SJSA1 (cell line): ENCODE measurements around the gene CABP4. TPM values are rescaled to one million over a fixed set of nuclear protein-coding genes. Genes with fewer than 3 reads are reported as not detected.
A peak's percentile ranks its signal among the peaks of the same experiment; 100 is the strongest.

Experiments
- DNase-seq, 2 experiments: peaks; one replicate each; pipeline ENCODE4 v3.0.0-alpha.2; 2015 to 2020; ENCODE audit warnings: low spot score in 2 of 2, low read depth in 1 of 2
- H3K27ac ChIP-seq: fragments of 250-450 bp; sonication (Bioruptor Pico); 2 replicates; pipeline ENCODE4 v1.5.1; 2020; ENCODE audit warnings: mild to moderate bottlenecking, moderate library complexity
- H3K27me3 ChIP-seq: fragments of 250-450 bp; sonication (Bioruptor Pico); replicated peaks from 2 replicates; pipeline ENCODE4 v1.5.1; 2020; ENCODE audit warnings: mild to moderate bottlenecking, moderate library complexity
- H3K36me3 ChIP-seq: fragments of 250-450 bp; sonication (Bioruptor Pico); 2 replicates; pipeline ENCODE4 v1.5.1; 2020; ENCODE audit warnings: mild to moderate bottlenecking
- H3K4me1 ChIP-seq: fragments of 250-450 bp; sonication (Bioruptor Pico); replicated peaks from 2 replicates; pipeline ENCODE4 v1.6.1; 2021; ENCODE audit warnings: mild to moderate bottlenecking
- H3K4me3 ChIP-seq: fragments of 250-450 bp; sonication (Bioruptor Pico); 2 replicates; pipeline ENCODE4 v1.5.1; 2020; ENCODE audit warnings: mild to moderate bottlenecking
- H3K9me3 ChIP-seq: fragments of 250-450 bp; sonication (Bioruptor Pico); replicated peaks from 2 replicates; pipeline ENCODE4 v1.5.1; 2020; ENCODE audit warnings: mild to moderate bottlenecking
- total RNA-seq: library from RNA; depleted of rRNA; stranded (reverse); fragments of >200 nt; shearing (Covaris generic); gene quantifications from 2 replicates; pipeline ENCODE4 v1.2.3, GENCODE V29; 2014

CABP4 gene
- total RNA-seq, 1 experiment from 2014 or later: not detected

DNA sequence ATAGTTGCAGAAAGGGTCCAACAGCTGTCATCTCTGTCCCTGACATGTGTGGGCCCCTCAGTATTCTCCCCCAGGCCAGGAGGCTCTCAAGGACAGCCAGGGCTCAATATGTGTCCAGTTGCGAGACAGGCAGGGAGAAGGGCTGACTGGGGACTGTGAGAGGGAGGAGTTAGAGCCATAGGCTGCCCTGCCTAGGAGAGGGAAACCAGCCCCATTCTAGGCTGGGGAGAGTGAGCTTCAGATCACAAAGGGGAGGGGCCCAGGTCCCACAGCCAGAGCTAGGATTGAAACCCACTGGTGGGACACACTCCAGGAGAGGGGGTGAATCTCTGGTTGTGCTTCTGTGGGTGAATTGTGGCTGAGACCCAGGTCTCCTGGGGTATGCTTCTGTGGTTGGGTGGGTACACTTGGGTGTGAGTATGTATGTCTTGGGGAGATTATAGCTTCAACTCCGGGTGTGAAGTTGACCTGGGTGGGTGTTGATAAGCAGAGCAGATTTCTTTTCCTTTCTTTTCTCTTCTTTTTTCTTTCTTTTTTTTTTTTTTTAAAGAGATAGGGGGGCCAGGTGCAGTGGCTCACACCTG, 41.8 kb upstream of the CABP4 start:
- DNase-seq: no peak
- H3K36me3 ChIP-seq: no peaks in the 10 kb centered on the region
- H3K4me1 ChIP-seq: 0 out of 2 replicates have a peak, but pooled peaks cover 8% of the 10 kb centered on the region
- peaks cover 77% of the 10 kb centered on the region for H3K27me3 ChIP-seq
- no peaks in the 10 kb centered on the region; the same call in 1 of the 2 replicates for H3K9me3 ChIP-seq
- H3K4me3 ChIP-seq: no peak overlapping the region
- no peak overlapping the region for H3K27ac ChIP-seq

DNA sequence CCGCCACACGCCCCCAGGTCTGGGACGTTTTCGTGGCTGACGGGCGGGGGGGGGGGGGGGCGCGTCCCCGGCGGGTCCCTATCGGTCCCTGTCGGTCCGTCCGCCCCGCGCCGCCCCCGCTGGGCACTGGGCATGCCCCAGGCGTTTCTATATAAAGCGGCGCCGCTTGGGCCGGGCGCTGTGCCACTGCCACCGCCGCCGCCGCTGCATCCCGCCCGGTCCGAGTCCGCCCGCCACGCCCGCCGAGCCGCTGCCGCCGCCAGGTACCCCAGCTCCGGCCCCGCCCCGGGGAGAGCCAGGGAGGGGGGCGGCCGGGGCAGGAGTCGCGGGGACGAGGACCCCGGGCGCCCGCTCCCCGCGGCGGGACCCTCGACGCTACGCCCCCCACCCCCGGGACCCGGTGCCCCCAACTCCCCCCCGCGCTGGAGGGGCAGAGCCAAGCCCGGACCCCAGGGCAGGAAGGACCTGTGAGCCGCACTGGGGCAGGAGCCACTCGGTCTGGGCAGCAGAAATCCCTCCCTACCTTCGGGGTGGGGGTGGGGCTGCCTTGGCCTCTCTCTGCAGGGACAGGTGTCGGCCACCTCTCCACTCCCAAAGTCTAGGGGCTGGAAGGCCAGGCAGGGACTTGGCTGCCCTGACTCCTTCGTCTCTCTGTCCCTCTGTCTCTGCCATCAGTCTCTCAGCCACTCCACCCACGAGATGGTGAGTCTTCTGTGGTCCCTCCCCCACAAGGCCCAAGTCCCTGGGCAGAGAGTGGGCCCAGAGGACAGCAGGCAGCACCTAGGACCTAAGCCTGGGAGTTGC, 39.5 kb upstream of the CABP4 start, which contains the start of gene CARNS1:
Gene CARNS1, plus strand, starts transcription at position 178 of the 804 bp plus-strand sequence. Its CDS starts 522 bp downstream, at position 700.
- H3K27me3 ChIP-seq: peaks cover 54% of the 10 kb centered on the region
- DNase-seq: no peak
- H3K9me3 ChIP-seq: peaks cover 3% of the 10 kb centered on the region
- peaks cover 19% of the 10 kb centered on the region for H3K4me1 ChIP-seq
- H3K36me3 ChIP-seq: 0 out of 2 replicates have a peak, but pooled peaks cover 3% of the 10 kb centered on the region
- H3K27ac ChIP-seq: no peak within 1 kb of the TSS
- no peak within 1 kb of the TSS for H3K4me3 ChIP-seq

DNA sequence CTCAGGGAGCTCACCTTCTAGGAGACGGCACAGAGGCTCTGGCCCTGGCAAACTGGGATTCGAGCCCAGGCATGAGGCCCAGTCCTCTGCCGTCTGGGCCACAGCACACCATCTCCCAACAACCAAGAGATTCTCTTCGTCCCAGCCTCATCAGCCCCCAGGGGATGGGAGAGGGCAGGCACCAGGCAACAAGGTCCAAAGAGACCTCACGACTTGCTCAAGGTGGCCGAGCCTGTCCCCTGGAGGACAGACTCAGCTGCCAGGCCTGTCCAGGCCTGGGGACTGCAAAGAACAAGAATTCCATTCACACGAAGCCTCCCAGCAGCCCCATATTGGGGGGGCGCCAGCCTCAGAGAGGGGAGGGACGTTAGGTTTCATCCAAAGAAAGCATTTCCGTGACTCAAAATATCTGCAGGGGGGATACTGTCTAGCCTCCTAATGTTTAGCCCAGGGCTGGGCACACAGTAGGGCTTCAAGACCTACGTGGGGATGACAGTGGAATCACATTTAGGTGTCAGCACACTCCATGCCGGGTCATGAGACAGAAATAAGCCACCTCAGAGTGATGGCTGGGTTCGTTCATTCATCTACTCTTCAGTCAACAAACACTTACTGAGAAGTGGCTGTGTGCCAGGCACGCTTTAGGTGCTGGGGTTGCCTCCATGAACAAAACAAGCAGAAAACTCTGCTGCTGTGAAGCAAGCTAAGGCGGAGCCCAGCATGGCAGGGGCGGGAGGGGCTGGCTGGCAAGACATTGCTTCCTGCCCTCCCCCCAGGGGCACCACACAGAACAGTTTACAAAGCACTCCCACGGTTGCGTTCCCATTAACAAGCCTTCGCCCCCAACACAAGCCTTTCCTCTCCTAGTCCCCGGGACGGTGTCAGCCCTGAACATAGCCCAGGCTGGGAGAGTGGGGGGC, 38.5 kb upstream of the CABP4 start:
- Histone ChIP-seq H3K27me3 (peaks cover 44% of the 10 kb centered on the region), H3K4me1 (peaks cover 26% of the 10 kb centered on the region), H3K27ac (no peak overlapping the region), H3K36me3 (0 out of 2 replicates have a peak, but pooled peaks cover 4% of the 10 kb centered on the region), H3K9me3 (peaks cover 5% of the 10 kb centered on the region), H3K4me3 (no peak overlapping the region)
- no peak for DNase-seq

DNA sequence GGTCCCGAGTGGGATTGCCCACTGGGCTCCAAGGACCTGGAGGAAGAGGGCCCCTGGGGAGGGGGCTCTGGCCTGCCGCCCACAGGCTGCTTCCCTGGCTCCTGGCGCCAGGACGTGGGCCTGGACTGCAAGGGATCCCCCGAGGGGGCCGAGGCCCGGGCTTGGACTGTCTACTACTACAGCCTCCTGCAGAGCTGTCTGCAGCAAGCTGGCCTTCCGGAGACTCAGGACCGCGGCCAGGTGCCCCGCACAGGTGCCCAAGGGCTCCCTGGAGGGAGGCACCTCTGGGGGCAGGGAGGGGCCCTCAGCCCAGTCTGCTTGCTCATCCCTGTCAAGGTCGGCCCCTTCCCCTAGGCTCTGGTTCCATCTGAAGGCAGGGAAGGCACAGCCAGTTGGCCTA, 37.7 kb upstream of the CABP4 start:
- no peak for DNase-seq
- 0 out of 2 replicates have a peak, but pooled peaks cover 4% of the 10 kb centered on the region for H3K36me3 ChIP-seq
- peaks cover 26% of the 10 kb centered on the region for H3K4me1 ChIP-seq
- H3K27me3 ChIP-seq: peaks cover 36% of the 10 kb centered on the region
- H3K27ac ChIP-seq: no peak overlapping the region
- peaks cover 5% of the 10 kb centered on the region for H3K9me3 ChIP-seq
- no peak overlapping the region for H3K4me3 ChIP-seq

DNA sequence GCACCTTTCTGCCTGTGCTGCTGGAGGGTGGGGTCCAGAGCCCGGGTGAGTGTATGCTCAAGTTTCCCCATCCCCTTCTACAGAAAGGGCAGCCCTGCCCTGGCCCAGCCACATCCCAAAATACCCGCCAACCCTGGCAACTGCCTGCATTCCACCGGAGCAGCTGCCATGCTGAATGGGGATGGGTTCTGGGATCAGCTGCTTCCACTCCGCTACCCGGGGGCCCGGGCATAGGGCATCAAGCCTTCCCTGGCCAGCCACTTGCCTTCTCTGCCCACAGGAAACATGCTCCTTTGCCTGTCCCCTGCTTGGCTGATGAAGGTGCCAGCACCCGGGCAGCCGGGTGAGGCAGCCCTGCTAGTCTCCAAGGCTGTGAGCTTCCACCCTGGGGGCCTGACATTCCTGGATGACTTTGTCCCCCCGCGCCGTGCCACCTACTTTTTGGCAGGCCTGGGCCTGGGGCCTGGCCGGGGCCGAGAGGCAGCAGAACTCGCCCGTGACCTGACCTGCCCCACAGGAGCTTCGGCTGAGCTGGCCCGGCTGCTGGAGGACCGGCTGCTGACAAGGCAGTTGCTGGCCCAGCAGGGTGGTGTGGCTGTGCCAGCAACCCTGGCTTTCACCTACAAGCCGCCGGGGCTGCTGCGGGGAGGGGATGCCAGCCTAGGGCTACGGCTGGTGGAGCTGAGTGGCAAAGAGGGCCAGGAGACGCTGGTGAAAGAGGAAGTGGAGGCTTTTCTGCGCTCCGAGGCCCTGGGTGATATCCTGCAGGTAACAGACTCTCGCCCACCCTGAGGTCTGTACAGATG, 36.5 kb upstream of the CABP4 start:
- no peak for DNase-seq
- H3K4me3 ChIP-seq: no peak overlapping the region
- peaks cover 26% of the 10 kb centered on the region for H3K4me1 ChIP-seq
- H3K27me3 ChIP-seq: peaks cover 25% of the 10 kb centered on the region
- H3K9me3 ChIP-seq: peaks cover 5% of the 10 kb centered on the region; the same call in 1 of the 2 replicates
- 0 out of 2 replicates have a peak, but pooled peaks cover 4% of the 10 kb centered on the region for H3K36me3 ChIP-seq
- no peak overlapping the region for H3K27ac ChIP-seq

DNA sequence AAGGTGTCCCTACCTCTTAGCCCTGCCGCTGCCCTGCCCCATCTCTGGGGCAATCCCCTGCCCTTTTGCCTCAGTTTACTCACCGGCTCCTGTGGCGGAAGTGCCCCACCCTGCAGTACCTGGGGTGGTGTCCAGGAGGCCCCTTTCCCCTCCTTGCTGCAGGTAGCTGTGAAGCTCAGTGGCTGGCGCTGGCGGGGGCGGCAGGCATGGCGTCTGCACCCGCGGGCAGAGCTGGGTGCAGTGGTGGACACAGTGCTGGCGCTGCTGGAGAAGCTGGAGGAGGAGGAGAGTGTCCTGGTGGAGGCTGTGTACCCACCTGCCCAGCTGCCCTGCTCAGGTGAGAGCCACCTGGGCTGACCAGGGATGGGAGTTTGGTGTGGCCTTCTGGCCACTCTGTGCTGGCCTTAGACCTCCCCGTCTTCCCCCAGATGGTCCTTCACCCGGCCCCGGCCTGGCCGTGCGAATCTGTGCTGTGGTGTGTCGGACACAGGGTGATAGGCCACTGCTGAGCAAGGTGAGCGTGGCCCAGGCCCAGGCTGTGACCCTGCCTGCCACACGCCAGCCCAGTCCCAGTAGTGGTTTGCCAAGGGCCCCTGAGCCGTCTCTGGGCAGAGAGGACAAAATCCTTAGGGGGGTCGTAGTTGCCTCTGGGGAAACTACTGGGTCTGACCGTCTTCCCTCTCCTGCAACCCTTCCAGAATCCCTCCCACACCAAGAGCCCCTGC, 35.7 kb upstream of the CABP4 start:
- Histone ChIP-seq H3K27me3 (peaks cover 18% of the 10 kb centered on the region), H3K4me3 (no peak overlapping the region), H3K27ac (no peak overlapping the region), H3K36me3 (0 out of 2 replicates have a peak, but pooled peaks cover 4% of the 10 kb centered on the region), H3K9me3 (peaks cover 5% of the 10 kb centered on the region; the same call in 1 of the 2 replicates), H3K4me1 (peaks cover 26% of the 10 kb centered on the region)
- DNase-seq: no peak

DNA sequence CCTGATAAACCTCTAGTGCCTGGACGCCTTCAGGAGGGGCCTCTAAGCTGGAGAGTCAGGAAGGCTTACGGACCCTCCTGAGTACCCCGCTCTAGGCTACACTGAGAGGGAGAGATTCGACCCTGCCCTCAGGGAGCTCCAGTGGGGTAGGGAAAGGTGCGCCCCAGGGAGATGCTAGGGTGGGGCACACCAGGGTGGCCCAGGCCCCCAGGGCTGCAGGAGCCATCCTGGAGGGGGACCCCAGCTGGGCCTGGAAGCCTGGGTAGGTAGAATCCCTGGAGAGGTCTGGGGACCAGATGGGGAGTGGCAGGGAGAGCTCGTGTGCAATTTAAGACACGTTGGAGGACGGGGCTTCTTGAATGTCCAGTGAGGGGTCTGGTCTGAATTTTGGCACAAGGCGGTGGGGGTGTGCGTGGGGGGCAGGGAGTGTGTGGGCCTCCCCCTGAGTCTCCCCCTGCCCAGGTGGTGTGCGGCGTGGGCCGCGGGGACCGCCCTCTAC, 35.0 kb upstream of the CABP4 start:
- H3K9me3 ChIP-seq: peaks cover 5% of the 10 kb centered on the region; the same call in 1 of the 2 replicates
- peak overlapping the region; percentile 60 for H3K4me3 ChIP-seq
- 0 out of 2 replicates have a peak, but pooled peaks cover 4% of the 10 kb centered on the region for H3K36me3 ChIP-seq
- H3K4me1 ChIP-seq: peaks cover 26% of the 10 kb centered on the region
- no peak overlapping the region for H3K27ac ChIP-seq
- DNase-seq: no peak
- H3K27me3 ChIP-seq: peaks cover 11% of the 10 kb centered on the region

DNA sequence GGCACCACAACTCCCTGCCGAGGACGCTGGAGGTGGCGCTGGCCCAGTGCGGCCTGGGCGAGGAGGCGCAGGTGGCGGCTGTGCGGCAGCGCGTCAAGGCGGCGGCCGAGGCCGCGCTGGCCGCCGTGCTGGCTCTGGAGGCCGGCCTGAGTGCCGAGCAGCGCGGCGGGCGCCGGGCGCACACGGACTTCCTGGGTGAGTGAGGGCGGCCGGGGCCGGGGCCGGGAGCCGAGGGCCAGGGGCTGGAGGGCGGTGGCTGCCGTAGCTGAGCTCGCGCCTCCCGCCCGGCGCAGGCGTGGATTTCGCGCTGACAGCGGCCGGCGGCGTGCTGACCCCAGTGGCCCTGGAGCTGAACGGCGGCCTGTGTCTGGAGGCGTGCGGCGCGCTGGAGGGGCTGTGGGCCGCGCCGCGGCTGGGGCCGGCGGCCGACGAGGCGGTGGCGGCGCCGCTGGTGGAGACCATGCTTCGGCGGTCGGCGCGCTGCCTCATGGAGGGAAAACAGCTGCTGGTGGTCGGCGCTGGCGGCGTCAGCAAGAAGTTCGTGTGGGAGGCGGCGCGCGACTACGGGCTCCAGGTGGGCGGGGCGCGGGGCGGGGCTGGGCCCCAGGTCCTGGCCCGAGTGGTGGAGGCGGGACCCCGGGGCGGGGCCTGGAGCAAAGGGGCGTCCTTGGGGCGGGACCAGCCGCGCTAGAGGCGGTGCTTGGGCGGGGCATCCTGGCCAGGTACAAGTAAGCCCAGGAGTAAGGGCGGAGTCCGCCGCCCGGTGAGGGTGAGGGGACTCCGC, 34.3 kb upstream of the CABP4 start:
- DNase-seq: peak; percentile 83 to 99
- peaks cover 8% of the 10 kb centered on the region; the same call in 1 of the 2 replicates for H3K27me3 ChIP-seq
- H3K4me3 ChIP-seq: peak overlapping the region; percentile 60
- H3K27ac ChIP-seq: peak overlapping the region; percentile 30
- H3K4me1 ChIP-seq: peaks cover 26% of the 10 kb centered on the region
- H3K9me3 ChIP-seq: peaks cover 5% of the 10 kb centered on the region; the same call in 1 of the 2 replicates
- 0 out of 2 replicates have a peak, but pooled peaks cover 4% of the 10 kb centered on the region for H3K36me3 ChIP-seq

DNA sequence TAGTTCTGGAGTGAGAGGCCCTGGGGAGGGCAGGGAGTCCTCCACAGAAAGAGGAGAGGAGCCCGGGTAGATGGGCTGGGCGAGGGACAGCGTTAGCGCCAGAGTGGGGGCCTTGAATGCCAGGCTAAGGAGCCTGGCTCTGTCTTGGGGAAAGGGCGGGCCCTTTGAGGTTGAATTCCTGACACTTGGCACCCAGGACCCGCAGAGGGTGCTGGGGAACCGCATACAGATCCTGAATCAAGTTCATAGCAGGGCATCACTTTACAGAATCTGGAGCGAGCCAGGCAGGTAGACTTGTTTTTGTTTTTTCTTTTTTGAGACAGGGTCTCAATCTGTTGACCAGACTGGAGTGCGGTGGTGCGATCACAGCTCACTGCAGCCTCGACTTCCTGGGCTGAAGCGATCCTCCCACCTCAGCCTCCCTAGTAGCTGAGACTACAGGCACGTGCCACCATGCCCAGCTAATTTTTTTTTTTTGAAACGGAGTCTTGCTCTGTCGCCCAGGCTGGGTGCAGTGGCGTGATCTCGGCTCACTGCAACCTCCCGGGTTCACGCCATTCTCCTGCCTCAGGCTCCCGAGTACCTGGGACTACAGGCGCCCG, 33.6 kb upstream of the CABP4 start:
- H3K4me3 ChIP-seq: peak overlapping the region; percentile 60
- peaks cover under 1% of the 10 kb centered on the region; the same call in 1 of the 2 replicates for H3K27me3 ChIP-seq
- peaks cover 5% of the 10 kb centered on the region; the same call in 1 of the 2 replicates for H3K9me3 ChIP-seq
- DNase-seq: no peak
- H3K4me1 ChIP-seq: peaks cover 25% of the 10 kb centered on the region
- 0 out of 2 replicates have a peak, but pooled peaks cover 4% of the 10 kb centered on the region for H3K36me3 ChIP-seq
- no peak overlapping the region for H3K27ac ChIP-seq

- H3K27me3 ChIP-seq: no peaks in the 10 kb centered on the region
- H3K4me3 ChIP-seq: no peak overlapping the region
- peaks cover 5% of the 10 kb centered on the region; the same call in 1 of the 2 replicates for H3K9me3 ChIP-seq
- DNase-seq: no peak
- H3K36me3 ChIP-seq: 0 out of 2 replicates have a peak, but pooled peaks cover 4% of the 10 kb centered on the region
- peaks cover 25% of the 10 kb centered on the region for H3K4me1 ChIP-seq
- H3K27ac ChIP-seq: no peak overlapping the region
Observed at GRCh38 chr11:67422891-67423290, 32.3 kb upstream of the CABP4 start.

- H3K27me3 ChIP-seq: no peaks in the 10 kb centered on the region
- peaks cover 25% of the 10 kb centered on the region for H3K4me1 ChIP-seq
- no peak overlapping the region for H3K4me3 ChIP-seq
- H3K9me3 ChIP-seq: peaks cover 5% of the 10 kb centered on the region; the same call in 1 of the 2 replicates
- no peak overlapping the region for H3K27ac ChIP-seq
- DNase-seq: no peak
- peaks cover 6% of the 10 kb centered on the region for H3K36me3 ChIP-seq
Observed at GRCh38 chr11:67423466-67423865, 31.7 kb upstream of the CABP4 start.
